HepG2 (cell line): ENCODE results near the gene SLIT1. TPM values are rescaled to one million over a fixed set of nuclear protein-coding genes. Genes with fewer than 3 reads are reported as not detected.

Experiments used
- ARID5B ChIP-seq: IDR thresholded peaks from 2 replicates; pipeline ENCODE4 v1.4.0; 2020; ENCODE audit warnings: mild to moderate bottlenecking, missing genetic modification reagents
- DBP ChIP-seq: sonication (generic); formaldehyde crosslinking; IDR thresholded peaks from 2 replicates; pipeline ENCODE4 v1.4.0; 2020; ENCODE audit warnings: missing genetic modification reagents; ENCODE audit errors: not compliant biosample characterization
- ETS1 ChIP-seq: sonication (generic); formaldehyde crosslinking; IDR thresholded peaks from 2 replicates; pipeline ENCODE4 v1.4.0; 2020; ENCODE audit warnings: missing genetic modification reagents
- KDM2A ChIP-seq: sonication (generic); formaldehyde crosslinking; IDR thresholded peaks from 2 replicates; pipeline ENCODE4 v1.4.0; 2020; ENCODE audit warnings: low read depth, missing genetic modification reagents, borderline replicate concordance
- MTA1 ChIP-seq: sonication (generic); formaldehyde crosslinking; IDR thresholded peaks from 2 replicates; pipeline ENCODE4 v1.4.0; 2020; ENCODE audit warnings: missing genetic modification reagents, mild to moderate bottlenecking, borderline replicate concordance
- NPAS2 ChIP-seq: sonication (generic); formaldehyde crosslinking; IDR thresholded peaks from 2 replicates; pipeline ENCODE4 v1.8.0; 2022; ENCODE audit warnings: mild to moderate bottlenecking, missing genetic modification reagents, borderline replicate concordance
- POGZ ChIP-seq: sonication (generic); formaldehyde crosslinking; IDR thresholded peaks from 2 replicates; pipeline ENCODE4 v1.4.0; 2020; ENCODE audit warnings: mild to moderate bottlenecking, missing genetic modification reagents
- SRSF4 ChIP-seq: fragments of 200-400 bp; formaldehyde crosslinking; IDR thresholded peaks from one replicate; pipeline ENCODE4 v1.6.1; 2018; ENCODE audit warnings: mild to moderate bottlenecking, low read depth, low read length, moderate library complexity; ENCODE audit not compliant: poor library complexity, severe bottlenecking
- TFDP1 ChIP-seq: IDR thresholded peaks from 2 replicates; pipeline ENCODE4 v1.6.1; 2016; ENCODE audit warnings: missing compliant biosample characterization, missing genetic modification reagents, borderline replicate concordance
- THAP11 ChIP-seq: IDR thresholded peaks from 2 replicates; pipeline ENCODE4 v1.6.1; 2016; ENCODE audit warnings: missing biosample characterization, missing genetic modification reagents
- XRCC5 ChIP-seq: fragments of 200-400 bp; formaldehyde crosslinking; optimal IDR thresholded peaks from 2 replicates; pipeline ENCODE3; 2017; ENCODE audit warnings: mild to moderate bottlenecking, low read length
- YY1 ChIP-seq: IDR thresholded peaks from 2 replicates; pipeline ENCODE4 v1.6.1; 2011; ENCODE audit warnings: low read length, low read depth, moderate library complexity, mild to moderate bottlenecking; ENCODE audit not compliant: insufficient read depth, insufficient replicate concordance
- ZGPAT ChIP-seq: IDR thresholded peaks from 2 replicates; pipeline ENCODE4 v1.6.1; 2016; ENCODE audit warnings: mild to moderate bottlenecking
- ZNF276 ChIP-seq: sonication (generic); formaldehyde crosslinking; IDR thresholded peaks from 2 replicates; pipeline ENCODE4 v1.4.0; 2020; ENCODE audit warnings: mild to moderate bottlenecking, low read depth, missing genetic modification reagents
- ZNF556 ChIP-seq: sonication (generic); formaldehyde crosslinking; IDR thresholded peaks from 2 replicates; pipeline ENCODE4 v1.4.0; 2020; ENCODE audit warnings: mild to moderate bottlenecking, missing genetic modification reagents, borderline replicate concordance
- polyA plus RNA-seq, 8 experiments: library from polyadenylated mRNA; depleted of rRNA in 3 of 8; stranded (reverse) in 7 of 8; unstranded in 1 of 8; fragments of >200 nt; fragmentation: Illumina TruSeq in 4 of 8; extraction: Trizol in 4 of 8; gene quantifications; 2 replicates each; pipeline versions ENCODE4 v1.2.1 to v1.2.3, GENCODE V29; 2011 to 2016; ENCODE audit warnings: low read depth in 4 of 8, missing spikeins in 1 of 8, mixed read lengths in 1 of 8; ENCODE audit not compliant: insufficient read depth in 1 of 8
- total RNA-seq, 5 experiments: library from RNA; depleted of rRNA; stranded (reverse); fragments of >200 nt; fragmentation: Illumina TruSeq; extraction: Trizol; gene quantifications; 2 replicates each; pipeline ENCODE4 v1.2.3, GENCODE V29; 2016; ENCODE audit warnings: low read depth in 1 of 5

SLIT1 gene
- total and polyA plus RNA-seq, 2 of the 13 experiments (the other 11 are each of a cell fraction or from before 2014, with no cell fraction given), result 0.09 to 0.33 TPM

- TF ChIP-seq ZGPAT (CRISPR knock-in tag) (0 out of 2 replicates have a peak, but pooled peaks have one; percentile 31), ETS1 (no peak), SRSF4 (no peak), ZNF276 (CRISPR knock-in tag) (peak; percentile 40; the same call in 1 of the 2 replicates), XRCC5 (peak; percentile 83), KDM2A (CRISPR knock-in tag) (no peak; the same call in none of the 2 replicates), DBP (CRISPR knock-in tag) (no peak), MTA1 (CRISPR knock-in tag) (no peak), NPAS2 (CRISPR knock-in tag) (no peak), POGZ (CRISPR knock-in tag) (0 out of 2 replicates have a peak, but pooled peaks have one; percentile 15), ARID5B (CRISPR knock-in tag) (0 out of 2 replicates have a peak, but pooled peaks have one; percentile 17), THAP11 (CRISPR knock-in tag) (peak; percentile 41; the same call in 1 of the 2 replicates), YY1 (peak; percentile 17), TFDP1 (CRISPR knock-in tag) (peak; percentile 48; the same call in 1 of the 2 replicates), ZNF556 (CRISPR knock-in tag) (peak; percentile 55; the same call in 1 of the 2 replicates)
Measured at GRCh38 chr10:97037365-97038361, 148.1 kb downstream of the SLIT1 start (continued).
